HCT116 (cell line): ENCODE results near the gene UBE2F.

Experiments
- CBX3 ChIP-seq: IDR thresholded peaks from 2 replicates; pipeline ENCODE4 v1.6.1; 2012; ENCODE audit warnings: low read depth
- CEBPB ChIP-seq: IDR thresholded peaks from 2 replicates; pipeline ENCODE4 v1.6.1; 2012; ENCODE audit warnings: low read depth
- FOSL1 ChIP-seq: IDR thresholded peaks from 2 replicates; pipeline ENCODE4 v1.6.1; 2012; ENCODE audit warnings: low read depth
- JUND ChIP-seq: IDR thresholded peaks from 2 replicates; pipeline ENCODE4 v1.6.1; 2012
- POLR2AphosphoS5 ChIP-seq: IDR thresholded peaks from 2 replicates; pipeline ENCODE4 v1.6.1; 2011; ENCODE audit warnings: mild to moderate bottlenecking, low read depth, low read length, moderate library complexity
- RAD21 ChIP-seq: IDR thresholded peaks from 2 replicates; pipeline ENCODE4 v1.6.1; 2012; ENCODE audit warnings: low read depth, mild to moderate bottlenecking
- SIN3A ChIP-seq: IDR thresholded peaks from 2 replicates; pipeline ENCODE4 v1.6.1; 2012; ENCODE audit warnings: low read depth
- TF ChIP-seq, protein P1 (sequence below), 3 experiments: fragments of 200-600 bp in 1 of 3; sonication (generic) in 1 of 3; IDR thresholded peaks in 2 of 3; conservative IDR thresholded peaks in 1 of 3; 2 replicates each; pipeline ENCODE4 v1.5.1; 2012 to 2017; ENCODE audit warnings: low read depth in 2 of 3, low read length in 2 of 3, antibody characterized with exemption in 1 of 3, borderline replicate concordance in 1 of 3, control low read depth in 1 of 3, mild to moderate bottlenecking in 1 of 3, mixed read lengths in 1 of 3, mixed run types in 1 of 3, moderate library complexity in 1 of 3; ENCODE audit not compliant: insufficient read depth in 1 of 3

DNA sequence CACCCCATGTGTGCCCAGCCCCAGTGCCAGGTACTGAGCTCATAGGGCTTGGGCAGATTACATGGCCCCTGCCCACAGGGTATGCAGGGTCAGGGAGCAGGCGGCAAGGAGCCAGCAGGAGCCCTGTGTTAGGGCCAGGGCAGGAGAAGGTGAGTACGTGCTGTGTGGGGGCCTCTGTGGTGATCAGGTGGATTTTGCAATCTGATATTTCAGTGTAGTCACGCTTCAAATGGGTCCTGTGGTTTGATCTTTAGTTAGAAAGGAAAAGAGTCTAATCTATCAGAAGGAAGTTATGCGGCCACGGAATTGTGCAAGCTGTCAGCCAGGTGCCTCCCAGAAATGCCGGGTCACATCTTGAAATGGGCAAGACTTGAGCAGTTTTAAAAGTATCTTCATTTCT lies 13.9 kb downstream of the UBE2F start:
- TF ChIP-seq, protein P1, sequence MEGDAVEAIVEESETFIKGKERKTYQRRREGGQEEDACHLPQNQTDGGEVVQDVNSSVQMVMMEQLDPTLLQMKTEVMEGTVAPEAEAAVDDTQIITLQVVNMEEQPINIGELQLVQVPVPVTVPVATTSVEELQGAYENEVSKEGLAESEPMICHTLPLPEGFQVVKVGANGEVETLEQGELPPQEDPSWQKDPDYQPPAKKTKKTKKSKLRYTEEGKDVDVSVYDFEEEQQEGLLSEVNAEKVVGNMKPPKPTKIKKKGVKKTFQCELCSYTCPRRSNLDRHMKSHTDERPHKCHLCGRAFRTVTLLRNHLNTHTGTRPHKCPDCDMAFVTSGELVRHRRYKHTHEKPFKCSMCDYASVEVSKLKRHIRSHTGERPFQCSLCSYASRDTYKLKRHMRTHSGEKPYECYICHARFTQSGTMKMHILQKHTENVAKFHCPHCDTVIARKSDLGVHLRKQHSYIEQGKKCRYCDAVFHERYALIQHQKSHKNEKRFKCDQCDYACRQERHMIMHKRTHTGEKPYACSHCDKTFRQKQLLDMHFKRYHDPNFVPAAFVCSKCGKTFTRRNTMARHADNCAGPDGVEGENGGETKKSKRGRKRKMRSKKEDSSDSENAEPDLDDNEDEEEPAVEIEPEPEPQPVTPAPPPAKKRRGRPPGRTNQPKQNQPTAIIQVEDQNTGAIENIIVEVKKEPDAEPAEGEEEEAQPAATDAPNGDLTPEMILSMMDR (IDR thresholded peaks at IDR 0.05 in 2 of 3, conservative IDR thresholded peaks at IDR 0.05 in 1 of 3; ENCODE audit: borderline replicate concordance in 1 of 3, insufficient read depth in 1 of 3, low read depth in 2 of 3, low read length in 2 of 3) = no peak
- TF ChIP-seq RAD21 (no peak), CEBPB (no peak), POLR2AphosphoS5 (no peak), SIN3A (no peak), JUND (no peak), CBX3 (no peak), FOSL1 (no peak)
